HL-60 (cell line): Measurements from ENCODE around the gene CASTOR1.

Experiments
- DNase-seq, 2 experiments: peaks; one replicate each; pipeline ENCODE4 v3.0.0-alpha.2; 2010 to 2020; ENCODE audit warnings: low read depth in 1 of 2, low spot score in 1 of 2
- H3K27ac ChIP-seq: fragments of 250-450 bp; sonication (Bioruptor Pico); replicated peaks from 2 replicates; pipeline ENCODE4 v1.5.1; 2020; ENCODE audit warnings: mild to moderate bottlenecking, moderate library complexity
- H3K27me3 ChIP-seq: fragments of 250-450 bp; sonication (Bioruptor Pico); 2 replicates; pipeline ENCODE4 v1.5.1; 2021; ENCODE audit warnings: mild to moderate bottlenecking, moderate library complexity; ENCODE audit not compliant: insufficient read depth, poor library complexity, severe bottlenecking
- H3K4me3 ChIP-seq: replicated peaks from 2 replicates; pipeline ENCODE4 v1.5.1; 2011; ENCODE audit warnings: mild to moderate bottlenecking, control low read depth, low read length; ENCODE audit not compliant: insufficient read depth
- GABPA ChIP-seq: IDR thresholded peaks from 2 replicates; pipeline ENCODE4 v1.6.1; 2012; ENCODE audit warnings: low read depth
- POLR2AphosphoS5 ChIP-seq: IDR thresholded peaks from 2 replicates; pipeline ENCODE4 v1.6.1; 2012; ENCODE audit warnings: low read depth
- SPI1 ChIP-seq: IDR thresholded peaks from 2 replicates; pipeline ENCODE4 v1.6.1; 2012; ENCODE audit warnings: low read depth, mild to moderate bottlenecking, borderline replicate concordance
- TF ChIP-seq, protein P1 (sequence below): IDR thresholded peaks from 2 replicates; pipeline ENCODE4 v1.6.1; 2012; ENCODE audit warnings: low read depth; ENCODE audit not compliant: insufficient replicate concordance
- TF ChIP-seq, protein P2 (sequence below): IDR thresholded peaks from one replicate; pipeline ENCODE4 v1.5.1; 2011; ENCODE audit warnings: low read length, control low read depth, inconsistent platforms; ENCODE audit not compliant: insufficient read depth

Gene CASTOR1

GRCh38 chr22:30268331-30268730, 21.0 kb downstream of the CASTOR1 start:
- Histone ChIP-seq H3K27ac (no peak overlapping the region), H3K4me3 (no peak overlapping the region), H3K27me3 (no peaks in the 10 kb centered on the region)
- TF ChIP-seq GABPA: no peak
- no peak for TF ChIP-seq SPI1
- TF ChIP-seq POLR2AphosphoS5: no peak
- TF ChIP-seq, protein P1, sequence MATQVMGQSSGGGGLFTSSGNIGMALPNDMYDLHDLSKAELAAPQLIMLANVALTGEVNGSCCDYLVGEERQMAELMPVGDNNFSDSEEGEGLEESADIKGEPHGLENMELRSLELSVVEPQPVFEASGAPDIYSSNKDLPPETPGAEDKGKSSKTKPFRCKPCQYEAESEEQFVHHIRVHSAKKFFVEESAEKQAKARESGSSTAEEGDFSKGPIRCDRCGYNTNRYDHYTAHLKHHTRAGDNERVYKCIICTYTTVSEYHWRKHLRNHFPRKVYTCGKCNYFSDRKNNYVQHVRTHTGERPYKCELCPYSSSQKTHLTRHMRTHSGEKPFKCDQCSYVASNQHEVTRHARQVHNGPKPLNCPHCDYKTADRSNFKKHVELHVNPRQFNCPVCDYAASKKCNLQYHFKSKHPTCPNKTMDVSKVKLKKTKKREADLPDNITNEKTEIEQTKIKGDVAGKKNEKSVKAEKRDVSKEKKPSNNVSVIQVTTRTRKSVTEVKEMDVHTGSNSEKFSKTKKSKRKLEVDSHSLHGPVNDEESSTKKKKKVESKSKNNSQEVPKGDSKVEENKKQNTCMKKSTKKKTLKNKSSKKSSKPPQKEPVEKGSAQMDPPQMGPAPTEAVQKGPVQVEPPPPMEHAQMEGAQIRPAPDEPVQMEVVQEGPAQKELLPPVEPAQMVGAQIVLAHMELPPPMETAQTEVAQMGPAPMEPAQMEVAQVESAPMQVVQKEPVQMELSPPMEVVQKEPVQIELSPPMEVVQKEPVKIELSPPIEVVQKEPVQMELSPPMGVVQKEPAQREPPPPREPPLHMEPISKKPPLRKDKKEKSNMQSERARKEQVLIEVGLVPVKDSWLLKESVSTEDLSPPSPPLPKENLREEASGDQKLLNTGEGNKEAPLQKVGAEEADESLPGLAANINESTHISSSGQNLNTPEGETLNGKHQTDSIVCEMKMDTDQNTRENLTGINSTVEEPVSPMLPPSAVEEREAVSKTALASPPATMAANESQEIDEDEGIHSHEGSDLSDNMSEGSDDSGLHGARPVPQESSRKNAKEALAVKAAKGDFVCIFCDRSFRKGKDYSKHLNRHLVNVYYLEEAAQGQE: no peak
- no peak for DNase-seq

DNA sequence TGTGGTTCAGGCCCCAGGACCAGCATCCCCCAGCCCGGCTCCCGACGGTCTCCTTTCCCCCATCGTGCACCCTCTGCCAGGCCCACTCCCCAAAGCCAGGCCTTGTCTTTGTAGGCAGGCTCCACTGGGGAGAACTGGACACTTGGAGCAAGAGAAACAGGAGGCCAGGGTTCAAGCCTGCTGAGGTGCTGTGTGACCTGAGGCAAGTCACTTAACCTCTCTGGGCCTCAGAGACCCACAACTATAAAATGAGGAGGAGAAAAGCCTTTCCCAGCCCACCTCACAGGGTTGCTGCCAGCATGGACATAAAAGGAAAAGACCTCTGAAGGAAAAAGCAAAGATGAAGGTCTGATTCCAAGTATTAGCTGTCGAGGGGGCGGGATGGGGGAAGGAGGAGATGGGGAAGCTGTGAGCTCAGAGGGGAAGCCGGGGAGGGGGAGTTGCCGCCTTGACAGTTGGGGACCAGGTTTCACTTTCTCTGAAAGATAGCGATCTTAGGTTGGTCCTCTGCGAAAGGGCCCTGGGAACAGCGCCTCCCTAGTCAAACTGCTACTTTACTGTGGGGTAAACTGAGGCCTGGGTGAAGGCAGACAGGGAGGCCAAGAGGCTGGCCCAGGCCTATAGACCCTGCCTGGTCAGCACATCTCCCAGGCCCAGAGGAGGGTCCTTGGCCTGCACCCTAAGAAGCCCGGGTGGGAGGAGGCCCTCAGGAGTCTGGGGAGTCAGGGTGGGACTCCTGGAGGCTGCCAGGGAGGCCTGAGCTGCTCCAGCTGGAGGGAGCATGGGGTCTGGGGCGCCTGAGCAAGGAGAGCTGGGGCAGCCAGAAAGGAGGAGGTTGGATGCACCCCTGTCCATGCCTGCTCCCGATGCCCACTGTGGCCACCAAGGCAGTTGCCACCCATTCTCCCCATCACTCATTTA, 21.7 kb downstream of the CASTOR1 start:
- TF ChIP-seq GABPA (no peak), POLR2AphosphoS5 (no peak), SPI1 (no peak)
- TF ChIP-seq, protein P1: no peak
- TF ChIP-seq, protein P2, sequence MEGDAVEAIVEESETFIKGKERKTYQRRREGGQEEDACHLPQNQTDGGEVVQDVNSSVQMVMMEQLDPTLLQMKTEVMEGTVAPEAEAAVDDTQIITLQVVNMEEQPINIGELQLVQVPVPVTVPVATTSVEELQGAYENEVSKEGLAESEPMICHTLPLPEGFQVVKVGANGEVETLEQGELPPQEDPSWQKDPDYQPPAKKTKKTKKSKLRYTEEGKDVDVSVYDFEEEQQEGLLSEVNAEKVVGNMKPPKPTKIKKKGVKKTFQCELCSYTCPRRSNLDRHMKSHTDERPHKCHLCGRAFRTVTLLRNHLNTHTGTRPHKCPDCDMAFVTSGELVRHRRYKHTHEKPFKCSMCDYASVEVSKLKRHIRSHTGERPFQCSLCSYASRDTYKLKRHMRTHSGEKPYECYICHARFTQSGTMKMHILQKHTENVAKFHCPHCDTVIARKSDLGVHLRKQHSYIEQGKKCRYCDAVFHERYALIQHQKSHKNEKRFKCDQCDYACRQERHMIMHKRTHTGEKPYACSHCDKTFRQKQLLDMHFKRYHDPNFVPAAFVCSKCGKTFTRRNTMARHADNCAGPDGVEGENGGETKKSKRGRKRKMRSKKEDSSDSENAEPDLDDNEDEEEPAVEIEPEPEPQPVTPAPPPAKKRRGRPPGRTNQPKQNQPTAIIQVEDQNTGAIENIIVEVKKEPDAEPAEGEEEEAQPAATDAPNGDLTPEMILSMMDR: no peak
- DNase-seq: peak in 1 of 2 experiments; percentile 76
- Histone ChIP-seq H3K27me3 (no peaks in the 10 kb centered on the region), H3K27ac (peak overlapping the region; percentile 48), H3K4me3 (peak overlapping the region; percentile 61)

GRCh38 chr22:30266445-30267381, 22.6 kb downstream of the CASTOR1 start, which contains the start of gene OSM:
Gene OSM (minus strand): TSS chr22:30266851. CDS start chr22:30266799, 52 bp downstream.
- DNase-seq: peak; percentile 75 to 96
- TF ChIP-seq, protein P2: no peak
- 0 out of 2 replicates have a peak, but pooled peaks have one; percentile 28 for TF ChIP-seq GABPA
- TF ChIP-seq, protein P1: peak; percentile 11
- TF ChIP-seq POLR2AphosphoS5: peak; percentile 97
- peak; percentile 3; the same call in 1 of the 2 replicates for TF ChIP-seq SPI1
- Histone ChIP-seq H3K27ac (peak within 1 kb of the TSS; percentile 90), H3K27me3 (no peaks in the 10 kb centered on the region), H3K4me3 (peak within 1 kb of the TSS; percentile 61)
